Smooth muscle cell of the brain vasculature (primary cell): ENCODE data around the gene PPT2.
"Not testable (repeated sequence)": the region's sequence is repeated elsewhere in the genome, so short reads cannot be mapped to it uniquely, and the experiment has no call there.

Source experiments
- DNase-seq: peaks from one replicate; pipeline ENCODE4 v3.0.0-alpha.2; 2012; ENCODE audit warnings: low read depth, low spot score

The PPT2 gene

GRCh38 chr6:32189069-32189741 lies 35.3 kb downstream of the PPT2 start:
- DNase-seq = no peak

- no peak for DNase-seq
Observed at GRCh38 chr6:32189742-32190053, 35.8 kb downstream of the PPT2 start.

DNA sequence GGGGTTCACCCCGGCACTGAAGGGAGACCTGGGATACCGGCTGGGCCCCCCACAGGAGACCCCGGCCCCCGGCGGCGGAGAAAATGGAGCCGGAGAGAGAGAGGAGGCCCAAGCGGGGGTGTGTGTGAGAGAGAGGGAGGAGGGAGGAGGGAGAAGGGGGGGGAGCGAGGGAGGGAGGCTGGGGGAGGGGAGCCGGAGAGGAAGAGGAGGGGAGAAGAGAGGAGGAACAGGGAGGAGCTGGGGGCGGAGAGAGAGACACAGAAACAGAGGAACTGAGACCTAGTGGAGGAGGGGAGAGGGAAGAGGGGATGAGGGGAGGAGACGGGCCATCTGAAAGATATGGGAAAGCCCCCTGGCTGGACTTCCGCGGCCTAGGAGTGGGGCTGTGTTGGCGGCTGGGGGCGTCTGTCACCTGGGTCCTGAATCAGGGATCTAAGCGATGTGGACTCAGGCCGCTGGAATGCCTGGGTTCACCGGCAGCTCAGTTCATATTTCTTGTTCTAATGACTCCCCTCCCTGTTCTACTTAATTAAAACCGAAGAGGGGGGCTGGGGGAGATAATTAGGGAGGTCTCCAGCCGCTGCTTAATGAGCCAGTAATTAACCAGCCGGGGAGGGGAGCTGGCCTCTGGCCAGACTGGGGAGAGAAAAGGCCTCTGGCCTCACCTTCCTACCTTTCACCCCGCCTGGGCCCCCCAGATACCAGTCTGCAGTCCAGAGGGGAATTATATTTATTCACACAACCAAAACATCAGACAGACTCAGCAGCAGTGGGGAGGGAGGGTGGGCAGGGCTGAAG lies 36.3 kb downstream of the PPT2 start, which contains the start of gene PBX2:
PBX2 (minus strand) TSS at position 149 of the 798 bp plus-strand sequence. CDS start 287 bp downstream, outside the sequence.
- peak; percentile 72 for DNase-seq

DNA sequence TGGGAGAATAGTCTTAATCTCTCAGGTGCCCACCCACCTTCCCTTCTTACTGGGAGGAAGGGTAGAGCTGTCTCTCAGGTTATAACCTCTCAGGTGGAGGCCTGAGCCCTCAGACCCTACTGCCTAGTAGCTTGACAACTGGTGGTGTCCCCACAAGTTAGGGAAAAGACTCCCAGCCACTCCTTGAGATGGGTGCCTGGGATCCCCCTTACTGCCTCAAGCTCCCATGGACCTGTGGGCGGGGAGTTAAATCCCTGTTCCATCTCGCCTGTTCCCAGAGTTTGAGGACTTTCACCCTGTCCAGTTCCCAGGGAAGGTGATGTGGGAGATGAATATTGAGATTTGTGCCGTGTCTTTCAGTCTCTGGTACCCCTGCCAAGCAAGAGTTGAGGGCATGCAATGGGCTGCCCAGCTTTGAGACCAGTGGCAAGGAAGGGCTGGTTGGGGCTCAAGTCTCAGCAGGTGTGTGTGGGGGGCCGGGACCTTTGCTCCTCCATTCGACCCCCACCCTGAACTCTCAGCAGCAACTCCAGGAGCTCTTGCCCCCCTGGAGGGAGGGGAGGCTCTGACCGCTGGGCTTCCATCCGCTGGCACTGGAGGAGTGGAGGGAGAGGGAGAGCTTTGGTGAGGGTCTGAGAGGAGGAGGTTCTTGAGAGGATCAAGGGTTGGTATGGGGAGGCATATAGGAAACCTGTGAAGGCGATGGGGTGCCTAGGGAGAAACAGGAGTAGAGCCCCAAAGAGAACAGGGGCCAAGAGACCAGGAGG lies 37.2 kb downstream of the PPT2 start:
- no peak for DNase-seq

DNA sequence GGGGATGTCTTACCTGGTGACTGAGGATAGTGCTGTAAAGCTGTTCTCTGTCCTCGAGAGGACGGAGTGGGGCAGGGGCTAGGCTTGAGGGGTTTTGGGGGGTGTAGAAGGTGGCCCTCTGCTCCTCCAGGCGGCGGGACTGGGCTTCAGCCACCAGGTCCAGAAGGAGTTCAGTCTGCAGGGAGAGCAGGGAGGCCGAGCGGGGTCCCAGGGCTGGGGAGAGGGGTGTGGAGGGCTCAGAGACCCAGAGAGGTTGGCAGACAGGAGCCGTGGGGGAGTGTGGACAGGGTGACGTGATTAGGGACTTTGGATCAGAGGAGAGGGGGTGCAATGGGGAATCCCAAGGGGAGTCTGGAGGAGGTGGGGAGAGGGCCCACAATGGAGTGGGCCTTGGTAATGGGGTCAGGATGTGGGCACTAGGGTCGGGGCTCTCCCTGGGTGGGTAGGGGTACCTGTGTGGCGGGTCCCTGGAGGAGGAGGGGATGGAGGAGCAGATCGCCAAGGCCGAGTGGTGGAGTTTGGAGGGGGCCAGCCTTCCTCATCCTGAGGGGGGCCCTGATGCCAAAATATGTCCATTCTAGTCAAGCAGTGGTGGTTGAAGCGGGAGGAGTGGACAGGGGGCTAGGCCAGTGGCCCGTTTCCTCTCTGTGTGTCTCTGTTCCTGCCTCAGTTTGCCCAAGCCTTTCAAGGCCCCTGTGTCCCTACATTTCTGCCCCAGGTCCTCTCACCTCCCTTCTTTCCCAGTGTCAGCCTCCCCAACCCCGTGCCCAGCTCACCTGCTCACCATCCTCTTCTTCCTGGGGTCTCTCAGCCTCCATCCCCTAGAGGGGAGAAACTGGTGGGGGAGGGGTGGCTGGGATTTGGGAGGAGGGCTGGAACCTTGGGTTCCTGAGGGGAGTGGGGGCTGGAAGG lies 38.0 kb downstream of the PPT2 start:
- DNase-seq = no peak

GRCh38 chr6:32192608-32193039 lies 38.7 kb downstream of the PPT2 start, which contains the start of gene GPSM3:
GPSM3 (minus strand) TSS chr6:32192643; CDS start chr6:32192513, 130 bp downstream.
- no peak for DNase-seq

DNA sequence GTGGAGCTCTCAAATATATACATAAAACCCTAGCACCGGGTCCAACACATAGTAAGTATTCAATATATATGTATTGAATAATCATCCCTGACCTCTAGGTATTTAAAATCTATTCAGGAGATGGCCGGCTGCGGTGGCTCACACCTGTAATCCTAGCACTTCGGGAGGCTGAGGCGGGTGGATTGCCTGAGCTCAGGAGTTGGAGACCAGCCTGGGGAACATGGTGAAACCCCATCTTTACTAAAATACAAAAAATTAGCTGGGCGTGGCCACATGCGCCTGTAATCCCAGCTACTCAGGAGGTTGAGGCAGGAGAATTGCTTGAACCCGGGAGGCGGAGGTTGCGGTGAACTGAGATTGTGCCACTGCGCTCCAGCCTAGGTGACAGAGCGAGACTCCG lies 39.2 kb downstream of the PPT2 start:
- DNase-seq = not testable (repeated sequence)

DNA sequence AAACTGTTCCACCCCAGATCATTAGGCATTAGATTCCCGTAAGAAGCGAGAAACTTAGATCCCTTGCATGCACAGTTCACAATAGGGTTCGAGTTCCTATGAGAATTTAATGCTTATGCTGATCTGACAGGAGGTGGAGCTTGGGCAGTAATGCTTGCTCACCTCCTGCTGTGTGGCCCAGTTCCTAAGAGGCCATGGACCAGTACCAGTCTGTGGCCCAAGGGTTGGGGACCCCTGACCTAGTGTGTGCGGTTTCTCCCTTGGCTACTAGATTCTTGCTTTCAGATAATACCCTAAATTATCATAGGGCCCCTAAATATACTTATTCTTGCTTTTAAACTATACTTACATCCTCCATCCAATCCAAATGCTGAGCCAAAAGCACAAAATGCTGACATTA lies 40.4 kb downstream of the PPT2 start:
- no peak for DNase-seq

- DNase-seq = peak; percentile 24
Observed at GRCh38 chr6:32194825-32195651, 41.1 kb downstream of the PPT2 start.

- peak; percentile 99 for DNase-seq
Observed at GRCh38 chr6:32195652-32195901, 41.6 kb downstream of the PPT2 start.

DNA sequence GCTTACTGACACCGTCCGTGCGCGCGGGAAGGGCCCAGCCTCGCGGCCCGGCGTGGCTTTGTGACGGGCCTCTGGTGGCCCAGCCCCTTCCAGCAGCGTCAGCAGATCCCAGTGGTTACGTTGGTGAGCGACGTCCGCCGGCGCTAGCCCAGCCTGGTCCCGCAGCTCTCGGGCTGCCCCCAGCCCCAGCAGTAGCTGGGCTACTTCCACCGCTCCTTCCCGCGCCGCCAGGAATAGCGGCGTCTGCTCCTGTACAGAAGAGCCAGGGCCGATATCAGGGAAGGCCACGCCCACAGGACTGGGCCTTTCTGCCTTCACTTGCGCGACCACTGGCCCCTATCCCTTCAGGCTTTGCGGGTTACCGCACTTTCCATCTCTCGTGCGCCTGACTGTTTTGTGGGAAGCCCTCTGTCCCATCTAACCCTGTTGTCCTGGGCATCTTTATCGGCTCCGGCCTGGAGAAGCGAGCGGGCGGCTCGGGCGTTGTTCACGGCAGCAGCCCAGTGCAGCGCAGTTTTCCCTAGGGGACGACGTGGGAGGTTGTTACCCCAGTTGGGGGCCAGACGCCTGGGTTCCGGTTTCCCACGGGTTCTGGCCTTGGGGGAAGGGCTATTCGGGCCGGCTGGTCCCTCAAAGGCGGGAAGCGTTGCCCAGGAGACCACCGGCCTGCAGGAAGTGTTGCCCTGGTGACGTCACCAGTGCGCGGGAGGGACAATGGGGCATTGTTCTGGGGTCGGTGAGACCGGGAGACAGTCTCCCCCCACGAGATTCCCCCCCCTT lies 42.2 kb downstream of the PPT2 start:
- DNase-seq = peak; percentile 49

GRCh38 chr6:32196682-32197616 lies 43.0 kb downstream of the PPT2 start:
- no peak for DNase-seq

DNA sequence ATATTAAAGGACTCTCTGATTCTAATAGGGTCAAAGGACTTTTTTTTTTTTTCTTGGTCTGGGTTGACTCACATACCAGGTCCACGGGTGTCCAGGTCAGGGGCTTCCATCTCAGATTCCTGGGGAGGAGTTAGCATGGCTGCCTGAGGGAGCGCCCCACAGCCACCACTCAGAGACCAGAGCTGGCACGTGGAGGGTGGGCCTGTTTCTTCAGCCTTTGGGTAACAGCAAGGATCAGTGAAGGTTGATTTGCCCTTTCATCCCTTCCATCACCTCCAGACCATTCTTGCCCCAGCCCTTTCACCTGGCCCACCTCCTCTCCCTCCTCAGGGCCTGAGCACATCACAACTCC lies 44.4 kb downstream of the PPT2 start:
- no peak for DNase-seq

DNA sequence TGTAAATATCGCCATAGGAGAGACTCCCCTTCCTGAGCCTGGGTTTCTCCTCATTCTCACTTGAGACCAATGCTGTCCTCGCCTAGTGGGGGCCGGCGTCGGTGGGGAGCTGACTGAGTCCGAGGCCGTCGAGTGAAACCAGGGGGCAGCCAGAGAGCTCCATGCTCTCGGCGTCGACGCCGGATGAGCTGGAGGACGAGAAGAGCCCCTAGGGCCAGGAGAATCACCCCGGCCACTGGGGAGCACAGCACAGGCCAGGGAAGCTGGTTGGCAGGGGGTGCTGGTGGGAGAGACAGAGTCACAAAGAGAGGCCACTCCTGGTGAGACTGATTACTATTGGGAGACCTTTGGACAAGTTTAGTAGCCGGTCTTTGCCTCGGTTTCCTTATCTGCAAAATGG lies 44.9 kb downstream of the PPT2 start:
- DNase-seq = no peak

DNA sequence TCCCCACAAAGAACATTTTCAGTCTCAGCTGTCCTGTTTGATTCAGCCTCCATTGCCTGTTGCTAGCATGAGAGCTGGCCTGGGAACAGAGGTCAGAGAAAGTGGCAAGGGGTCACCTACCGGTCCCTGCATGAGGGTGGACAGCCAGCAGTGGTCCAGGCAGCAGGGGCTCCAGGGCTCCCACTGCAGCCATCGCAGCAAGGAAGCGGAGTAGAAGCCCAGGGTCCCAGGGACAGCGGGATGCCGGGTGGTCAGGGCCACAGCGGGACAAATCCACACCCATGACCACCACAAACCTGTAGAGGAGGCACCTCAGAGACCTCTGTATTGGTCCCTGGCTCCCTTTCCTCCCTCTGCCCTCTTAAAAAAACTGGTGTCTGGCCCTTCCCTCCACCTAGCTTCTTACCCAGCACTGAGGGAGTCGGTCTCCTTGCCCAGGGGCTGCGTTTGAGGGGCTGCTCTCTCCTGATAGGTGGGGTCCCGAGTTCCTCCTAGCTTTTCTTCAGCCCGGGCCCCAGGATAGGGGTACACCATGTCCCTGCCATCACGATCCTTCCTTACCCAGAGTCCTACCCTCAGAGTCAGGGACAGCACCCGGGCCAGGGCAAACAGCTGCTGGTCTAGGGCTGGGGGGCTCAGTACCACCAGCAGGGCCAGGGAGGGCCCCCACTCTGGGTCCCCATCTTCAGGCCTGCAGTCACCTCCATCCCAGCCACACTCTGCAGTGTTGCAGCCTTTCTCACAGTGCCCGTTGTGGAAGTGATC lies 47.0 kb downstream of the PPT2 start:
- DNase-seq = no peak

GRCh38 chr6:32202186-32202585 lies 48.2 kb downstream of the PPT2 start:
- DNase-seq = no peak

DNA sequence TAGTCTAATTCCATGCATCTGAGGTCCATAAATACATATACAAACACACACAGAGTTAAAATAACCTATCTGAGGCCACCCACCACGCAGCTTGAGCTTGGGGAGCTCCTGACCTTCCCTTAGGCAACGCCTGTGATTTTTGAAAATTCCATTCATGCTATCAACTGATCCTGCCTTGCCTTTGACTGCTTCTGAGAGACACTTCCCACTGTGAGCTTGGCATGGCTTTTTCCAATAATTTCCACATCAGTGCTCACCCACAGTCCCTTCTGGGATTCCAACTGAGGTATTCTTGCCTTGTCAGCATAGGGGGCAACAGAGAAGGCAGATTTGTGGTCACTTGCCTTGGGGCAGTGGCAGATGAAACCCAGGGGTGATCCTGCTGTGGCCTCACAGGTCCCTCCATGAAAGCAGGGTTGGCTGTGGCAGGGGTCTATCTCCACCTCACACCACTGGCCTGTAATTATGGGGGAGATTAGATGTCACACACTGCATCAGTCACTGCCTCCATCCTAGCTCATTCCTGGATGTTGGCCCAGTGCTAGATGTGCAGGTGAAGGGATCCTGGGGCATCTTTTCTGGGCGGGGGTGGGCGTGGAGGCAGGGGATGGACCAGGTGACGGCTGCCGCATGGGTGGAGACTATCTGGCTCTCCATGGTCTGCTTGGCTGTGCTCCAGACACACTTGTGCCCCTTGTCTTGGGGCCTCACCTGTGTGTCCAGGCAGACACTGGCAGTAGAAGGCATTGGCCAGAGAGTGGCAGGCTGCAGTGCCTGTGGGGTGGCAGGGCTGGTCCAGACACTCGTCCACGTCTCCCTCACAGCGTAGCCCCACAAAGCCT lies 49.7 kb downstream of the PPT2 start:
- DNase-seq = no peak
